HS-5 (cell line): ENCODE data around the gene TAPT1.
"Not testable (repeated sequence)": the region's sequence is repeated elsewhere in the genome, so short reads cannot be mapped to it uniquely, and the experiment has no call there.

Experiments used
- DNase-seq: peaks from one replicate; pipeline ENCODE4 v3.0.0-alpha.2; 2012; ENCODE audit warnings: low read depth

Gene TAPT1

DNA sequence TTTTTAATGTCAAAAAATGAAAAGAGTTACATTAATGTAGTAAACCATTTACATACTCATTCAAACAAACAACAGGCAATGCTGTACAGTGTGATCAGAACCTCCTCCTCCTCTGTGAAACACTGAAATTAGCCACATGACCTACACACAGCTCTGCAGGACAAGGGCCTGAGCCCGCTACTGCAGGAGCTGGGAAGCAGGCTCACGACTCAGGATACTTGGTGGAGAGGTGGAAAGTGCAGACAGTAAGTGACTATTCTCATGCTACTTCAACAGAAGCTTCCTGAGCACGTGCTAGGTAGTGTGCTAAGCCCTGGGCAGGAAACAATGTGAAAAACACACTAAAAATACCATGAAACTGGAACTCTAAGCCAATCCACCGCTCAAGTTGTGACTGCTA lies 56.8 kb downstream of the TAPT1 start:
- DNase-seq = no peak

DNA sequence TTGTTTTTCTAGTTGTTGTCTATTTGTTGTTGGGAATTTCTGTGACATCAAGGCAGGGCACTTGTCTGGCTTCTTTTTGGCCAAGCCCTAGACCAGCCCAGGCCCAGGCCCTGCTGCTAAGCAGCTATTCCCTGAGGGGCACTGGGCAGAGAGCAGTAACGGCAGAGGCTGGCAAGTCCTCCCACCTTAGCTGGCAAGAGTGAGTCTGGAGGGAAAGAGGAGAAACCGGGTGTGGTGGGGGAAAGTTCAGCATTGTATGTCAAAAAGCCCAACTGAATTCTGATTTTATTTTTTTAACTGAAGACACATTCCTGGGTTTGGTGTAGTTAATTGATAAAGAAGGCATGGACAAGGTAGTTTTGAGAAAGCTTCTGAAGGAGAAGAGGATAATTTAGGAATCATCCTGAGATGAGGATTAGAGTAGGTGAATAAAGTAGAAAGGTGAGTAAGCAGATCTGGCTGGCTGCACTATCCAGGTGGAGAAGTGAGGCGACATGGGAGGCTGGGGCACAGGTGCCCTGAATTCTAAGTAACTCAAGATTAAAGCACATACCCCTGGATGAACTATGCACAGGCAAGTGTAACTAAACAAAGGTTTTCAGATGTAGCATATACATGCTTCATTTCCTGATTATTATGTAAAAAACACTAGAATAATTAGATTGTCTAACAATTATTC lies 57.4 kb downstream of the TAPT1 start:
- no peak for DNase-seq

DNA sequence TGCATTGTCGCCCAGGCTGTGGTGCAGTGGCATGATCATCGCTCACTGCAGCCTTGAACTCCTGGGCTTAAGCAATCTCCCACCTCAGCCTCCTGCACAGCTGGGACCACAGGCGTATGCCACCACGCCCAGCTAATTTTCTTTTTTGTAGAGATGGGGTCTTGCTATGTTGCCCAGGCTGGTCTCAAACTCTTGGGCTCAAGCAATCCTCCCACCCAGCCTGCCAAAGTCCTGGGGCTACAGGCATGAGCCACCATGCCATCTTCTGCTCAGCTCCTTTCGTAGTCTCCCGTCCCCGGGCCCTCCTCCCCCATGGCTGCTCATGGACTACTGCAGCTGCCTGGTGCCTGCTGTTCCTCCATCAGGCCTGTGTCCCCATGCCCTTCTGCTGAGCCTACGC lies 58.1 kb downstream of the TAPT1 start:
- no peak for DNase-seq

DNA sequence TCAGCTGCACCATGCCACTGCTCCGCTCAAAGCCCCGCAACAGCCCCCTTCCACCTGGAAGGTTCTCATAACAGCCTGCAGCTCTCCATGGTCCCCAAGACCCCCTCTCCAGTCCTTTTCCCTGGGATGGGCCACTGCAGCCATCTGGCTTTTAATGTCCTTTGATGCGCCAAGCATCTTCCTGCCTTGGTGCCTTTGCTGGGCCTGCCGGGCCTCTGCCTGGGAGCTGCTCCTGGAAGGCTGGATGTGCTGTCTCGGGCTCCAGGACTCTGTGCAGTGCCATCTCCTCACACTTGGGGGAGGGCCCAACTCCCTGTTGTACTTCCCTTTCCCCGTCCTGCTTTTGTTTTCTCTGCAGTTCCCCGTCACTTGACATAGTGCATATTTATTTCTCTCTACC lies 60.3 kb downstream of the TAPT1 start:
- DNase-seq = no peak

DNA sequence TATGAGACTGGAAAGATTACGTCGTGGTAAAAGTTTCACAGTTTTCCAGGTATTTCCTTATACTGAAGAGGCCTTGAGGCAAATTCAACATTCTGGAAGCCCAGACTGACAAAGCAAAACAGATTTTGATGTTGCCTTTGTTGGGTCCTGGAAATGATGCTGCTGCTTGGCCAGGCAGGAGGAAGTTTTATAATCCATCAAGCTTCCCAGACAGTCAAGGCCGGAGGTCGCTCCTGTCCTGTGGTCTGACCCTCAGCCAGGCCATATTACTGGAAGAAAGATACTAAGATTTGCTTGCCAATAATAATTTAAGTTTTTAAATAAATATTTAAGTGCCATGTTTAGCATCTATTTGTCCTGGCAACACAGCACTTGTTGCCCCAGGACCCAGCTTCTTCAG lies 63.4 kb downstream of the TAPT1 start:
- no peak for DNase-seq

DNA sequence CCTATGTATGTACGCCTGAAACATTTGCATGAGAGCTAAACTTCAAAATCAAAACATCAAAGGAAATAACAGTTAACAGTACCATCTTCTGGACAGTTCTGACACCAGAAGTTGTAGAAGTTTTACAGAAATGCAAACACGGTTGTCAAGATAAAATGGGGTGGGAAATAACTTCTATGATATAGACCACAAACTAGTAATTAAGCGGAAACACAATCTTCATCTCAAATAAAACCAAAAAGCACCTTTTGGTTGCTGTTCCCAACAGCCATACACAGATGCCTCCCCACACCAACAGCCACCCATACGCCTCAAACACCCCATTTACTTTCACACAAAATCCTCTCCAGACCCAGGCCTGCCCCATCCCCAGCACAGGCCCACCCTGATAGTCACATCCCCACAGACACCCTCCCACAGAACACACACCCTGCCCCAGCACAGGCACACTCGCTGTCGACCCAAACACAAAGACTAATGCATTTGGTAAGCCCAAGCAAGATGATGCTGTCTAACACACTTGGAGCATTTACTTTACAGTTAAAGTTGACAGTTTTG lies 64.3 kb downstream of the TAPT1 start:
- DNase-seq = no peak

DNA sequence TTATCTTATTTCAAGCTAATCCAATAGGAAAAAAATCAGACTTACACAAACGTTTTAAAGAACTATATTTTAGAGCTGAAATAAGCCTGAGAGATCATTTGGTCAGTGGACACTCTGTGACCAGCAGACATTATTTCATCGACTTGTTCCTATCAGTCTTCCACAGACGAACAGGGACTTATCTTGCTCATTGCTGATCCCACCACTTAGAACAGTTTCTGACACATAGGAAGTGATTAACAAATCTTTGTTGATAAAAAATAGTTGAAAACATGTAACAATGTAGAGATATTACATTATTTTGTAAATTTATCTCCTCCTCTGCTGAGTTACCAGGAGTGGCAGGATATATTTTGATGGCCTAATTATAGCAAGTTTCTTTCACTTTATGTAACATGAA lies 65.8 kb downstream of the TAPT1 start:
- DNase-seq = no peak

DNA sequence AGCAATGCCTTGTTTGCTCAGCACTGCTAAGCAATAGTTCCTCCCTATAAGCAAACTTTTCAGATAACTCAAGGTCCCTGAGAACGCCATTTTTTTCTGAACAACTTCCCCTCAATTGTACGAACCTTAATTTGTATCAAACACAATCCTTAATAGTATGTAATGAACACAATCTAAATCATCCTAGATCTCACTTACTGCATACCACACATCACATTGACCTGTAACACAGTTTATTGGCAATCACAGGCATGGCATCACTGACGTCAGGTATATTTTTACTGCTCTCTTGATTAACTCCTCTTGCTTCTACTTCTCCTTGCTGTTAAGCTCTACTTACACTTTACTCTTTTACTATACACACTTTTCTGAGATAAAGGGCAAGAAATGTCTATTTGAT lies 67.0 kb downstream of the TAPT1 start:
- no peak for DNase-seq

DNA sequence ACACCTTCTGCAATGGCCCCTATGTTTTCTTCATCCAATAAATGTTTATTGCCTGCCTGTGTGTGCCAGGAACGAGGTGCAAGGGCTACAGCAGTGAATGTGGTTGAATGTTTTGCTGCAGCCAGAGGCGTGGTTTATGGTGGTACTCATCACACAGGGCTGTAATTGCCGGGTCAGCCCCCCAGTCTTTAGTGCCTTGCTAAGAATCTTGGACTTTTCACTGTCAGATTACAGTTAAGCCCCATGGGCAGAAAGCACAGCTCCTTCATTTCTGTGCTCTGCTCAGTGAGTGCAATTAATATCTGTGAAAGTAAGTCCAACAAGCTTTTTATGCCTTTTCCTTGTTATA lies 67.8 kb downstream of the TAPT1 start:
- DNase-seq = no peak

DNA sequence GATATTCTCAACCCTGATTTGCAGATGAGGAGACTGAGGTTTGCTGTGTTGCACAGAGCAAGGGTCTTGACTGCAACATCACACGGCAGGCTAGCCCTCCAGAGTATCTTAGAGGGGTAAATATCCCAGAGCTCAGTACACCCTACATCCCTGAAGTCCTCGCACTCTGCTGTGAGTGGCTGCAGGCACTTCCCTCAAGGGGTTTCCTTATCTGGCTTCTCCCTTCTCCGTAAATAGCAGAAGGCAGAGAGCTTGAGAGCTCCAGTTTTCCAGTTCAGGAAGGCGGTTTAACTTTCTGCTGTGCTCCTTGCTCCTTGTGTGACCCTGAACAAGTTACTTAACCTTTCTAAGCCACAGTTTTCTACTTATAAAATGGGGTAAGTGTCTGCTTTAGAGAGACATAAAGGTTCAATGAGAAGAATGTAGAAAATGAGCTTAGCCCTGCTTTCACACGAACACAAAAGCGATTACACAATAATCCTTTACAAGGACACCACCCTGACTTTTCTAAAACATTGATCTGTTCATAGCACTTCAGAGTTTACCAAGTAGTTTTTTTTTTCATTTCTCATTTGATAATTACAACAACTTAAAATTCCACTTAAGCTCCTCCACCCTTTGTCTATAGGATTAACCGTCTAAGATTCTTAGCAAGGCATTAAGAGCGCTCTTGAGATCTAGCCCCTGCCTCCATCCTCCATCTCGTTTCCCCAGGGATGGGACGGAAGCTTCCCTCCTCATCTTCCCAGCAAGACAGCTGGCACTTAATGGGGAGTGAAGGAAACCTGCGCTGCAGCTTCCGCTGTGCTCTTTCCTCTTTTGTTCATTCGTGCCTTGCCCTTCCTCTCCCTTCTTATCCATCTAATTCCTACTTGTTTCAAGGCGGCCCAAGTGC lies 68.4 kb downstream of the TAPT1 start:
- no peak for DNase-seq

DNA sequence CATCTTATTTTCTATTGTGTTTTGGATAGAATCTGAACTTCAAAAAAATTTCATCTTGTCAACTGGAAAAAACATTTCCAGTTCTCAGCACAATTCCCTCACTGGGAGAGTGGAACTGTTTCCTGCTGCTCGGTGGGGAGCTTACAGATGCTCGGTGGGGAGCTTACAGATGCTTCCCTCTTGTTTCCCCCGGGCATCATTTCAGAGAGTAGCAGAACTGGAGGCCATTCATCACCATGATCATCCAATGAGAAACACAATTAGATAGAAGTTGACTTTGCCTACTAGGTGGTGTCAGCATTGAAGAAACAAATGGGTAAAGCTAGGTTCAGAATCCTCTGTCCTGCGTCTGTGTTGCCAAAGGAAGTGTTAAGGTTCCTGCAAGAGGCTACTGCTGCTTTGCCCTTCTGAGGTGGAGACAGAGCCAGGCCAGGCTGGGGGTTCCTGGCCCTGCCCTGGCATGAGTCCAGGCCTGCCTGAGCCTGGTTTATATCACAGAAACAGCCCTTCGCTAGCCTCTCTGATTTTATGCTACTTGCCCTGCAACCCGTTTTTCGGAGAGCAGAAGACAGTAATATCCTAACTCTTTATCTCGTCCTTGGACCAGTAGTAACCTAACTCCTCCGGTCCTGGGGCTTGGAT lies 70.6 kb downstream of the TAPT1 start:
- no peak for DNase-seq

DNA sequence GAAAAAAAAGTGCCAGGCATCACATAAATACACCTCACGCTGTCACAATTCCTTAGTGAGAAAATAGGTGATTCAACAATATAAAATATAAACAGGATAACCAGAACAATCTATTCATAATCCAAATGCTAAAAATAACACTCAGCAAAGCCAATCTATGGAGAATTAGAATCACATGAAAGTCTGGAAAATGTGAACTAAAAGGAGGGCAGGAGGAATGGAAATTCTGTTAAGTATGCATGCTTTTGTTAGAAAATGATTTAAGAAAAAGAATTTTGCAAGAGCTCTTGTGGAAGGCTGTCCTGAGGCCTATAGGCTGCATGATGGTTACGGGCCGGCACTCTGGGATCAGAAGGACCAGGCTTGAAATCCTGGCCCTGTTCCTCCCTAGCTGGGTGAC lies 71.8 kb downstream of the TAPT1 start:
- no peak for DNase-seq

DNA sequence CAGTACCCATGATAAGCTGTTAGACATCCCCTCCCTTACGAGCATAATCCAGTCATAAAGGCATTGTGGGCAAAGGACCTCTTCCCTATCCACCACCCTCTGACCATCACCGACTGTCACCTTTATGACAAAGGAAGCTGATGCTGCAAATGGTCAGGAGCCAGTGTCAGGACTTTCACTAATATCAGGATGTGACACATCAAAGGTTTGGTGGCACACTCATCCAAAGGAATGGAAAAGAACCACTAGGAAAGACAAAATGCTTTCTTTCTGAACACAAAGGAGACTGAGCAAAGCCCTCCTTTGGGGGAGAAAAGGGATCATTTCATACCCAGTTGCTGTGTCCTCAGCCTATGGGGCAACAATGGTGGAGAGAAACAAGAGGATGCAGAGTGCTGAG lies 75.6 kb downstream of the TAPT1 start:
- DNase-seq = no peak

DNA sequence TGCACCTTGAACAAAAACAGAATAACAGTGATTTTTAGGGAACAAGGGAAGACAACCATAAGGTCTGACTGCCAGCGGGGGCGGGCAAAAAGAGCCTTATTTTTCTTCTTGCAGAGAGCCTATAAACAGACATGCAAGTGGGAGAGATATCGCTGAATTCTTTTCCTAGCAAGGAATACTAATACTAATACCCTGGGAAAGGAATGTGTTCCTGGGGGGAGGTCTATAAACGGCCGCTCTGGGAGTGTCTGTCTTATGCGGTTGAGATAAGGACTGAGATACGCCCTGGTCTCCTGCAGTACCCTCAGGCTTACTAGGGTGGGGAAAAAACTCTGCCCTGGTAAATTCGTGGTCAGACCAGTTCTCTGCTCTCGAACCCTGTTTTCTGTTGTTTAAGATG lies 81.4 kb downstream of the TAPT1 start:
- not testable (repeated sequence) for DNase-seq

DNA sequence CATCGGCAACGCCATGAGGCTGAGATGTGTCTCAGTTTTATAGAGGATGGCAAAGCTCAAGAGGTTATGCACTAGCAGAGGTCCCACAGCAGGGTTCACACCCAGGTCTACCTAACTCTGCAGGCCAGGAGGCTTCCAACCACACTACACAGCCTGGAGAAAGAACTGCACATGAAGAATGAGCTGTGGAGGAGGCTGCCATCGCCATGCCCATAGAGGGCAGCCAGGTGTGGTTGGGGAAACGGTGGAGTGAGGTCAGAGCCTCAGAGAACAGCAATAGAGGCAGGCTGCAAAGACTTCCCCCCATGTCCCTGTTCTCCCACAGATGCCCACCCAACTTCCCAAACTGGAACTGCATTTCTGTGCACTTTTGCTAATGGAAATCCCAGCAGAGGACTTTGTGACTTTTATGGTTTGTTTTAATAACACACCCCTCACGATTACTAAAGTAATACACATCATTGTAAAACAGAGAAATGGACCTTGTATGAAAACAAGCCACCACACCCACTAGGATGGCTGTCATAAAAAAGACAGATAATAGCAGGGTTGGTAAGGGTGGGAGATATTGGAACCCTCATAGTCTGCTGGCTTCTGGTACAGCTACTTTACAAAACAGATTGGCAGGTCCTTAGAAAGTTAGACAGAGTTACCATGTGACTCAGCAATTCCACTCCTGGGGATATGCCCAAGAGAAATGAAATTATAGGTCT lies 83.5 kb downstream of the TAPT1 start:
- no peak for DNase-seq

DNA sequence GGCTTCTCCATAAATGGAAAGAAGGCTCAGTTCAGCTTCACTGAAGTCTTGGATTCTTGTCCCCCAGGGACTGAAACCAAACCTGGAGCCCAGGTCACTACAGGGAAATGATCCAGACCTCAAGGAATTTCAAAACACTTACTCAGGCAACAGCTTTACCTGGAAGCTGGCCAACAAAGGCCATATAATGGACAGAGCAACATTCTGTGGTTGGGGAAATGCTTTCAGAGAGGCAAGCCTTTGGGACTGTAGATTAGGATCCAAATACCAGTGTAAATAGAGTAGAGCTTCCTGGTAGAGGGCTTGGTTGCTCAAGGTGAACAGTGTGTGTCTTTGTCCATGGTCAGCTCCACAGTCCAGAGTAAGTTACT lies 85.4 kb downstream of the TAPT1 start:
- peak; percentile 74 for DNase-seq

DNA sequence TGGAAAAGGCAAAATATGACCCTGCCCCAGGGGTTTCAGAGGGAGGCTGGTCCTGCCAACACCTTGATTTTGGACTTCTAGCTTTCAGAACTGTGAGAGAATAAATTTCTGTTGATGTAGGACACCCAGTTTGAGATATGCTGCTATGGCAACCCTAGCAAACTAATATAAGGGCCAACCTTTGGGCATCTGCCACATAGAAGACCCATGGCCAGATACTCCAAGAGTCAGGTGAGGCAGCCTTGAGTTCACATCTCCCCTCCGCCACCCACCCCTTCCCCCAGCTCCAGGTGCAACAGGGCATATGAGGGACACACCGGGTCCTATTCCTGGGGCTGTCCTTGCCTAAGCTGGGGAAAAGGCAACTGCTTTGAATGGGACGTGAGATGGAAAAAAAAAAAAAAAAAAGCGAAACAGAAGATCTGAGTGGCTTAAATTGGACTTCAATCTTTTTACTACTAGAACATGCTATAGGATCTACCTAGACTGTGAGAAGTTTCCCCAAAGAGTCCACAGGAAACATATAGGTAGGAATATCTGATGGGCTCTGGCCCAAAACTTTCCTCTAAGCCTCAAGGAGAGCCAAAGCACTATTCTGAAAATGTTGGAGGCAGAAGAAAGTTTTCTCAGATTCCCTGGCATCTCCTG lies 85.9 kb downstream of the TAPT1 start:
- DNase-seq = no peak

DNA sequence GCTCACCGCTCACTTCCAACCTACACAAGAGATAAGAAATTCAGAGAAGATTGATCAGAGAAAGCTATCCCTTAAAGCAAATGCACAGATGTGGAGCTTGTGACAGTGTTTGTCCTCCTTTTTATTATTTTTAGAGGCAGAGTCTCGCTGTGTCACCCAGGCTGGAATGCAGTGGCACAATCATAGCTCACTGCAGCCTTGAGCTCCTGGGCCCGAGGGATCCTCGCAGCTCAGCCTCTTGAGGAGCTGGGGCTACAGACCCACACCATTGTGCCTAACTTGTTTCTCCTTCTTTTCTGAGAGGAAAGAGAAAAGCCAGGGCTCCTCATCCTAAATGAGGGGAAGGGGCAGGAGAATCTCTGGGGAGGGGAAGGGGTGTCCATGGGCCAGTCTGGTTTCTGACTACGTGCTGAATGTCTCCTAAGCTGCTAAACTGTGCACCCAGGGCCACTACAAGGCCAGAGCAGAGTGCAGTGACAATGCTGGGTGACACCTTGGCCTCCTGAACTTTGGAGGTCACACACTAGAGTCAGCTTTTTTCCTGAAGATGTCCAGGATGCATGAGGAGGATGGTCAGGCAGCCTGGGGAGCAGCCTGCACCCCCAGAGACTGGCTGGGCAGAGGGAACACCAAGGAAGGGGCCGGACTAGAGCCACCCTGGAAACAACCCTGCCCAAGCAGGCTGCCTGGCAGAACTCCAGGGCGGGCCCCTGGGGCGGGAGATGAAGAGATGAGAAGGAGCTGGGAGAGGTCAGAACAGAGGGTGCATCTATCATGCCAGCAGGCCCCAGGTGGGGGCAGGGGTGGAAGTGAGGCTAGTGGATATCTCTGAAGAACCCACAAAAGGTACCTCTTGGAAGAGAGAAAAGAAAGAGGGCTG lies 87.0 kb downstream of the TAPT1 start:
- DNase-seq = no peak

DNA sequence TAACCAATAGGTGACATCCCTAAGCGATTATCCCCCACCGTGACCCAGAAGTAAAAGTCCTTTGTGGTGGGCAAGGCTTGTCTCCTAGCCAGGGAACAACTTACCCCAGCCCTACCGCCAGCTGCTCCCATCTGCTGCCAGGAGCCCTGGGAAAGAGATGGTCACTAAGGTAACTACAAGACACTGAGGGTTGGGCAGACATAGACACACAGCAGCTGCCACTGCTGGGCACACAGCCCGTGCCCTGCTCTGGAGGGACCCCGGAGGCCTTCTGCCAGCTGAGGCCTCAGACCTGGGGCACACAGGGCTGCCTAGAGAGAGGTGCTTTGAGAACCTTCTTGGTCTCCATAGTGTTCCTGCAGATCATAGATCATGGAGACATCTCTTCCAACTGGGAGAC lies 89.4 kb downstream of the TAPT1 start:
- no peak for DNase-seq

DNA sequence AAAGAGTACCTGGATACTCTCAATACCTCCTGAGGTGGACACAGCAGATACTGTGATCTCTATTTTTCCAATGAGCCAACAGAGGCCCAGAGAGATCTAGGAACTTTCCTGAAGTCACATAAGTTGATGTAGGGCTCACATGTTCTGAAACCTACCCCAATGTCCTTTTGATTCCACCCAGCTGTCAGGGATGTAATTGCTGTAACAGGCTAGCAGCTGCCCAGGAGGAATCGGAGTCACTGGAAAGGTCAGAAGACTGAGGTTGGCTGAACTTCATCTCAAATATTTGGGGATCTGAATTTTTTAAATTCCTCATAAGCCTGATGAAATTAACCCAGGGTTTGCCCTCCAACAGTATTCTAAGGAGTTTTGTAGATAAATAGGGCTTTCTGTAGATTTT lies 90.0 kb downstream of the TAPT1 start:
- no peak for DNase-seq

DNA sequence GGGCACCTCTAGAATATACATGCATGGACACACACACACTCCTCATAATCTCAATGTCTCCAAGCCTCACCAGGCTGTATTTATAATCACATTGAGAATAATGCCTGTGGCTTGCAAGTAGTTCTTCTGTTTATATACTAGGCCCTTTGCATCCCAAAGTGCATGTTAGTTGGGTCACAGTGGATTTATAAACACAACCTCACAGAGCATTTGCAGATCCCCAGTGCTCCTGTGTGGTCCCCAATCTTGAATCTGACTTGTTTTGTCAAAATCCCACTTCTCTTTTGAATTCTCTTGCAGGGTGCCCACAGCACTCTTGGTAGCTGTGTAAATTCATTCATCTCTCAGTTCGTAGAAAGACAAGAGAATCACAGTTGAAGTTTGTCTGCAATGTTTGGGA lies 92.9 kb downstream of the TAPT1 start:
- DNase-seq = no peak
